Measurements from ENCODE around the gene PRSS1. TPM values are rescaled to one million over a fixed set of nuclear protein-coding genes. Genes with fewer than 3 reads are reported as not detected.
"Not testable (repeated sequence)": the region's sequence is repeated elsewhere in the genome, so short reads cannot be mapped to it uniquely, and the experiment has no call there.

PRSS1 gene
- total RNA-seq, 6 donors from 2014 or later, result 9.8 to 20.6 TPM; not detected in 4

DNA sequence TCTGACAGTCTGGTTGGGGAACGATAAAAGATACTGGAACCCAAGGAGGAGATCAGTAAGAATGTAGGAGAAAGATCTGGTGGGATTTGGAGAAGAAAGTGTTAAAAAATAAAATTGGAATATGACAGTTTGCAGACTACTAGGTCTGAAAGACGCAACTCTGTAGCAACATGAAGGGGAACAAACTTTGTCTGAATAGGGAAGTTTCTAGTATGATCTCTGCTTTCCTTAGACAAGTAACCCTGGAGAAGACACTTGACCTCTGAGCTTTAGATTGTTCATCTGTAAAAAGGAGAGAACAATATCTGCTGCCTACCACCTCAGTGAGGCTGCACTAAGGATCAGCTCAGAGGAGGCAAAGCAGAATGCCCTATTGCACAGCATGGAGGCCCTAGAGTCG lies 3.0 kb upstream of the PRSS1 start:
- Histone ChIP-seq H3K4me1 (no peaks in the 10 kb centered on the region), H3K27ac (no peak overlapping the region), H3K9me3 (no peaks in the 10 kb centered on the region), H3K36me3 (no peaks in the 10 kb centered on the region), H3K4me3 (no peak overlapping the region), H3K27me3 (no peaks in the 10 kb centered on the region)
- DNase-seq (no peak), ATAC-seq (ENCODE audit: low FRiP score in 2 of 2) (peak in 1 of 2 donors; percentile 49)
- 71 to 76% methylated on average over 3 of the region's 3 CpGs for WGBS, 2 donors
- TF ChIP-seq POLR2AphosphoS5 (IDR thresholded peaks at IDR 0.05), result no peak
- no peak for TF ChIP-seq POLR2A (IDR thresholded peaks at IDR 0.05)
- no peak for TF ChIP-seq EP300 (IDR thresholded peaks at IDR 0.05)
- TF ChIP-seq, protein P1, sequence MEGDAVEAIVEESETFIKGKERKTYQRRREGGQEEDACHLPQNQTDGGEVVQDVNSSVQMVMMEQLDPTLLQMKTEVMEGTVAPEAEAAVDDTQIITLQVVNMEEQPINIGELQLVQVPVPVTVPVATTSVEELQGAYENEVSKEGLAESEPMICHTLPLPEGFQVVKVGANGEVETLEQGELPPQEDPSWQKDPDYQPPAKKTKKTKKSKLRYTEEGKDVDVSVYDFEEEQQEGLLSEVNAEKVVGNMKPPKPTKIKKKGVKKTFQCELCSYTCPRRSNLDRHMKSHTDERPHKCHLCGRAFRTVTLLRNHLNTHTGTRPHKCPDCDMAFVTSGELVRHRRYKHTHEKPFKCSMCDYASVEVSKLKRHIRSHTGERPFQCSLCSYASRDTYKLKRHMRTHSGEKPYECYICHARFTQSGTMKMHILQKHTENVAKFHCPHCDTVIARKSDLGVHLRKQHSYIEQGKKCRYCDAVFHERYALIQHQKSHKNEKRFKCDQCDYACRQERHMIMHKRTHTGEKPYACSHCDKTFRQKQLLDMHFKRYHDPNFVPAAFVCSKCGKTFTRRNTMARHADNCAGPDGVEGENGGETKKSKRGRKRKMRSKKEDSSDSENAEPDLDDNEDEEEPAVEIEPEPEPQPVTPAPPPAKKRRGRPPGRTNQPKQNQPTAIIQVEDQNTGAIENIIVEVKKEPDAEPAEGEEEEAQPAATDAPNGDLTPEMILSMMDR (IDR thresholded peaks at IDR 0.05), result no peak

DNA sequence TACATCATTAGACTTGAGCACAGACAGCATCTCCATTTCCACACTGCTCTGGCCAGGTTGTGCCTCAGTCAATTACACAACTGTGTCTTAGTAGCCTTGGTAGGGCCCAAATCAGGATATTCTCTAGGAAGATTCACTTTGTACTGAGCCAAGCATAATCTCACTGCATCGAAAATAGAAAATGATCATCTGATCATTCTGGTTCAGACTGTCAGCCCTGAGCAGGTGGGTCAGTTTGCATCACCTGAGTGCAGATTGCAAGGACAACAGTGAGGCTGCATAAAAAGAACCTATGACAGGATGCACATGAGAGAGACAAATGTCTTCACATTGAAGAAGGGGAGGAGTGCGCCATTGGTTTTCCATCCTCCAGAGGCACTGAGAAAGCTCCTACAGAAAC lies 862 bp upstream of the PRSS1 start:
- not testable (repeated sequence) for H3K27ac ChIP-seq; H3K27me3 ChIP-seq; H3K4me3 ChIP-seq; H3K36me3 ChIP-seq; DNase-seq; ATAC-seq (ENCODE audit: low FRiP score in 2 of 2); H3K4me1 ChIP-seq; H3K9me3 ChIP-seq
- 94% methylated on average over 2 of the region's 2 CpGs for WGBS, 2 donors

DNA sequence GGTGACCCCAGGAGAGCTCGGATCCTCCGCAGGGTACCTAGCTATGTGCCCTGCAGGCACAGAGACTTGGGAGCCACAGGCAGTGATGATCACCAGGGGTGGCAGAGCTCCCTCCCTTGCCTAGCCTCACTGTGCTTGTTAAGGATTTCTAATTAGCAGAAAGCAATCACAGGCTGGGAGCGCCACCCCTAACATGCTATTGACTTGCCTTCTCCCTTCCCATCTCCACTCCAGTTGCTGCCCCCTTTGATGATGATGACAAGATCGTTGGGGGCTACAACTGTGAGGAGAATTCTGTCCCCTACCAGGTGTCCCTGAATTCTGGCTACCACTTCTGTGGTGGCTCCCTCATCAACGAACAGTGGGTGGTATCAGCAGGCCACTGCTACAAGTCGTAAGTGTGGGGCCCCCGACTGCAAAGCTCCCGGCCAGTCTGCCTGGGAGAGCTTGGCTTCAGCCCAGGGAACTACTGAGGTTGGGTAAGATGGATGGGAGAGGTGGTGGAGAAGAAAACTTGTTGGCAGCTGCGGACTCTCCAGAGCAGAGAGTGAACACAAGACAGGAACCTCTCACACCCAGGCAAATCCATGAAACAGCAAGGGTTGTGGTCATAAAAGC lies 1.2 kb downstream of the PRSS1 start:
- 69 to 71% methylated on average over 9 of the region's 9 CpGs for WGBS, 2 donors
- TF ChIP-seq, protein P1 (IDR thresholded peaks at IDR 0.05), result no peak
- TF ChIP-seq POLR2A (IDR thresholded peaks at IDR 0.05), result no peak
- TF ChIP-seq POLR2AphosphoS5 (IDR thresholded peaks at IDR 0.05), result no peak
- no peak for TF ChIP-seq EP300 (IDR thresholded peaks at IDR 0.05)
- Histone ChIP-seq H3K27me3 (no peaks in the 10 kb centered on the region), H3K27ac (no peak overlapping the region), H3K36me3 (no peaks in the 10 kb centered on the region), H3K9me3 (no peaks in the 10 kb centered on the region), H3K4me1 (no peaks in the 10 kb centered on the region), H3K4me3 (no peak overlapping the region)
- DNase-seq (peak in 1 of 2 donors; percentile 9), ATAC-seq (ENCODE audit: low FRiP score in 2 of 2) (no peak)

DNA sequence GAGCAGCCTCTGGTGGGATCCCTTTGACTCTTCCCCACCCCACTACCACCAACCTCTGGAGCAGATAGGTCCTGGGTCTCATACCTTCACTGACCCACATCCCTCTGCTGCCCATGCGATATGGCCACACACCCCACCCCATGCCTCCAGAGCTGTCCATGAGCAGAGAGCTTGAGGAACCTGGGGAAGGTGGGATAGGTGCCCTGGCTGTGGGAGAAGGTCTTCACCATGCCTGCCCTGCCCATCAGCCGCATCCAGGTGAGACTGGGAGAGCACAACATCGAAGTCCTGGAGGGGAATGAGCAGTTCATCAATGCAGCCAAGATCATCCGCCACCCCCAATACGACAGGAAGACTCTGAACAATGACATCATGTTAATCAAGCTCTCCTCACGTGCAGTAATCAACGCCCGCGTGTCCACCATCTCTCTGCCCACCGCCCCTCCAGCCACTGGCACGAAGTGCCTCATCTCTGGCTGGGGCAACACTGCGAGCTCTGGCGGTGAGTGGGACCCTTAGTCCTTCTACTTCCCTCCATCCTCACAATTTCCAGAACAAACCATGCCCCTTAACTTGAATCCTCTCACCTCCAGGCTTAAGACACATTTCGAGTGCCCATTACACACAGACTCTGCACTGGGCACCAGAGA lies 2.4 kb downstream of the PRSS1 start:
- peak in 1 of 2 donors; percentile 10 for DNase-seq
- H3K36me3 ChIP-seq; ATAC-seq (ENCODE audit: low FRiP score in 2 of 2); H3K27ac ChIP-seq; H3K4me1 ChIP-seq; H3K4me3 ChIP-seq; H3K9me3 ChIP-seq; H3K27me3 ChIP-seq: not testable (repeated sequence)
- 84 to 89% methylated on average over 9 to 14 of the region's 14 CpGs for WGBS, 2 donors

DNA sequence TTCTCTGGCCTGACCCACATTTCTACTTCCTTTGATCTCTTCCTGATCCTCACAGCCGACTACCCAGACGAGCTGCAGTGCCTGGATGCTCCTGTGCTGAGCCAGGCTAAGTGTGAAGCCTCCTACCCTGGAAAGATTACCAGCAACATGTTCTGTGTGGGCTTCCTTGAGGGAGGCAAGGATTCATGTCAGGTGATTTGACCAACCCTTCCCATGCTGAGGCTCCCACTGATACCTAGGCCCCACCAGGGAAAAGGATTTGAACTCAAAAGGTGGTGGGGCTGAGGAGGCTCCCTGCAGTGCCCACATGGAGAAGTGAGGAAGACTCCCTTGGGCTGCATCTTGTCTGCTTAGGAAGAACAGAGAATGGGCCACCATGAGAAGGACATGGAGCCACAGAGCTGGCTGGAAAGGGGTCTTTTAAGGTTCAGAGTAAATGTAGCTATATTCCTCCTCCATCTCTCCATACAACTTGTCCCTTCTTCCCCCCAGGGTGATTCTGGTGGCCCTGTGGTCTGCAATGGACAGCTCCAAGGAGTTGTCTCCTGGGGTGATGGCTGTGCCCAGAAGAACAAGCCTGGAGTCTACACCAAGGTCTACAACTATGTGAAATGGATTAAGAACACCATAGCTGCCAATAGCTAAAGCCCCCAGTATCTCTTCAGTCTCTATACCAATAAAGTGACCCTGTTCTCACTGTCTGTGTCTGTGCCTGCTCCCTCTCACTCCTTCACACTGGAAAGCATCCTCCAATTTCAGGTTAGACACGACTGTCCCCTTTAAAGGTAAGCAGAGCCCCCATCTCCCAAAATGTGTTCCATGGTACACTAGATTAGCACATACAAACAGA lies 3.3 kb downstream of the PRSS1 start:
- H3K36me3 ChIP-seq, result no peaks in the 10 kb centered on the region
- TF ChIP-seq EP300 (IDR thresholded peaks at IDR 0.05), result no peak
- TF ChIP-seq POLR2A (IDR thresholded peaks at IDR 0.05), result no peak
- TF ChIP-seq POLR2AphosphoS5 (IDR thresholded peaks at IDR 0.05), result no peak
- TF ChIP-seq, protein P1 (IDR thresholded peaks at IDR 0.05), result no peak
- ATAC-seq (ENCODE audit: low FRiP score in 2 of 2) (no peak), DNase-seq (no peak)
- no peak overlapping the region for H3K4me3 ChIP-seq
- H3K27ac ChIP-seq, result no peak overlapping the region
- no peaks in the 10 kb centered on the region for H3K27me3 ChIP-seq
- no peaks in the 10 kb centered on the region for H3K4me1 ChIP-seq
- 55 to 77% methylated on average over 3 of the region's 3 CpGs for WGBS, 2 donors
- no peaks in the 10 kb centered on the region for H3K9me3 ChIP-seq

Measured in upper lobe of left lung (tissue), 6 donors.